ENCODE data around the gene PIGU. TPM values are rescaled to one million over a fixed set of nuclear protein-coding genes. Genes with fewer than 3 reads are reported as not detected.

Gene PIGU
- total and polyA plus RNA-seq, 2 donors (not counting 3 experiments of a cell fraction or from before 2014, with no cell fraction given) = 20.3 to 81.8 TPM

GRCh38 chr20:34637245-34638038 lies 39.5 kb downstream of the PIGU start:
- Histone ChIP-seq H3K4me2 (ENCODE audit: insufficient read depth, low read length) (no peak overlapping the region), H3K79me2 (ENCODE audit: control insufficient read depth, insufficient read depth, low read length) (no peaks in the 10 kb centered on the region), H3K9ac (replicated peaks; ENCODE audit: extremely low read depth, insufficient read depth, low read length) (no peak overlapping the region), H3K36me3 (ENCODE audit: control insufficient read depth in 2 of 2, extremely low read depth in 1 of 2, insufficient read depth in 2 of 2, low read length in 2 of 2) (peaks cover 0 to 2% of the 10 kb centered on the region in 2 experiments), H2AFZ (ENCODE audit: low read depth, low read length) (no peak overlapping the region), H3K9me3 (replicated peaks; ENCODE audit: control insufficient read depth, insufficient read depth, low read length) (no peaks in the 10 kb centered on the region), H3K4me3 (replicated peaks in 1 of 3; ENCODE audit: insufficient read depth in 1 of 3, low read depth in 1 of 3, low read length in 3 of 3) (no peak overlapping the region), H3K27ac (ENCODE audit: insufficient read depth, low read depth, low read length) (no peak overlapping the region), H3K9me1 (replicated peaks; ENCODE audit: control insufficient read depth, extremely low read depth, insufficient read depth, low read length) (no peaks in the 10 kb centered on the region), H3K4me1 (ENCODE audit: control insufficient read depth, extremely low read depth, insufficient read depth, low read length) (no peaks in the 10 kb centered on the region), H4K20me1 (replicated peaks; ENCODE audit: control insufficient read depth, extremely low read depth, insufficient read depth, low read length) (no peaks in the 10 kb centered on the region), H3K27me3 (ENCODE audit: control insufficient read depth in 2 of 2, insufficient read depth in 2 of 2, low read length in 2 of 2) (no peaks in the 10 kb centered on the region)
- FAIRE-seq = no peak
- intact Hi-C loops (cut with micrococcal nuclease) = no loop called here
- ChIA-PET POLR2A (no interaction called here), CTCF (no interaction called here)
- BruUV-seq (replicated peaks) = no TSS peak
- dilution Hi-C loops (cut with MboI; ENCODE audit: extremely low pct_ligation_motif_present, low sequenced_read_pairs) = no loop called here
- no peak for TF ChIP-seq EZH2 (IDR thresholded peaks at IDR 0.05; ENCODE audit: borderline replicate concordance, low read depth, low read length, severe bottlenecking)
- no peak for TF ChIP-seq MYC (IDR thresholded peaks at IDR 0.05; ENCODE audit: low read depth, low read length)
- no peak for TF ChIP-seq CTCF (IDR thresholded peaks at IDR 0.05; ENCODE audit: extremely low read depth in 1 of 2, insufficient read depth in 1 of 2, low read depth in 1 of 2, low read length in 2 of 2)
- no peak for TF ChIP-seq MAX (IDR thresholded peaks at IDR 0.05; ENCODE audit: insufficient read depth, insufficient read length)
- TF ChIP-seq FOS (IDR thresholded peaks at IDR 0.05; ENCODE audit: borderline replicate concordance, insufficient read depth, low read length) = no peak
- no peak for TF ChIP-seq POLR2A (IDR thresholded peaks at IDR 0.05; ENCODE audit: low read depth, low read length)
- no peak for TF ChIP-seq POLR2AphosphoS5 (IDR thresholded peaks at IDR 0.05; ENCODE audit: insufficient read depth, low read depth, low read length)
- TF ChIP-seq JUN (IDR thresholded peaks at IDR 0.05; ENCODE audit: borderline replicate concordance, insufficient read depth, insufficient read length, low read depth) = no peak
- TF ChIP-seq GATA2 (IDR thresholded peaks at IDR 0.05; ENCODE audit: insufficient read depth, insufficient read length, low read depth, low read length) = no peak
- DNase-seq (ENCODE audit: low read depth, low spot score) = no peak

All from endothelial cell of umbilical vein (primary cell).